ENCODE data around the gene GZMM.

- TF ChIP-seq CTCF (IDR thresholded peaks at IDR 0.05) (no peak), POLR2A (IDR thresholded peaks at IDR 0.05) (no peak)
Measured at GRCh38 chr19:494171-495080, 49.4 kb upstream of the GZMM start.

All from body of pancreas (tissue), 4 donors.